ENCODE results near the gene CFB.
"Not testable (repeated sequence)": the region's sequence is repeated elsewhere in the genome, so short reads cannot be mapped to it uniquely, and the experiment has no call there.

CFB gene

GRCh38 chr6:31915351-31915750, 30.5 kb upstream of the CFB start:
- DNase-seq = no peak

GRCh38 chr6:31915756-31916155, 30.1 kb upstream of the CFB start:
- no peak for DNase-seq

- DNase-seq = no peak
These were observed 27.7 kb upstream of the CFB start for GRCh38 chr6:31918069-31918720.

GRCh38 chr6:31919624-31920303, 26.1 kb upstream of the CFB start:
- DNase-seq = no peak

GRCh38 chr6:31920811-31921210, 25.1 kb upstream of the CFB start:
- DNase-seq = no peak

- peak in 1 of 2 experiments; percentile 9 for DNase-seq
These were observed 23.0 kb upstream of the CFB start for GRCh38 chr6:31922942-31923341.

- DNase-seq = no peak
These were observed 18.5 kb upstream of the CFB start, which contains the start of gene C2 for GRCh38 chr6:31927242-31927862. C2 (plus strand) TSS chr6:31927717; CDS start chr6:31927753, 36 bp downstream.

GRCh38 chr6:31927863-31928671, 17.8 kb upstream of the CFB start:
- no peak for DNase-seq

- DNase-seq = no peak
These were observed 17.3 kb upstream of the CFB start for GRCh38 chr6:31928672-31928939.

GRCh38 chr6:31930962-31931361, 14.9 kb upstream of the CFB start:
- no peak for DNase-seq

GRCh38 chr6:31932137-31932536, 13.8 kb upstream of the CFB start:
- DNase-seq = not testable (repeated sequence)

GRCh38 chr6:31933537-31933936, 12.4 kb upstream of the CFB start:
- no peak for DNase-seq

- no peak for DNase-seq
These were observed 10.9 kb upstream of the CFB start for GRCh38 chr6:31935021-31935420.

GRCh38 chr6:31935823-31936222, 10.1 kb upstream of the CFB start:
- DNase-seq = no peak

GRCh38 chr6:31940256-31940664, 5.6 kb upstream of the CFB start:
- no peak for DNase-seq

- DNase-seq = no peak
These were observed 2.2 kb upstream of the CFB start for GRCh38 chr6:31943742-31944141.

GRCh38 chr6:31945154-31945506, 765 bp upstream of the CFB start:
- DNase-seq = no peak

GRCh38 chr6:31946370-31946885, 533 bp downstream of the CFB start:
- no peak for DNase-seq

GRCh38 chr6:31947070-31947675, 1.3 kb downstream of the CFB start:
- no peak for DNase-seq

GRCh38 chr6:31947864-31948263, 2.0 kb downstream of the CFB start:
- no peak for DNase-seq

- no peak for DNase-seq
These were observed 2.4 kb downstream of the CFB start for GRCh38 chr6:31948306-31948705.

- no peak for DNase-seq
These were observed 3.0 kb downstream of the CFB start for GRCh38 chr6:31948753-31949413.

Data from stimulated activated CD4-positive, alpha-beta T cell treated with anti-CD3 and anti-CD28 coated beads, Interleukin-4, amount 100 ng/mL, for 4 hours (primary cell).